Measurements from ENCODE around the gene ITM2B.
A peak's percentile ranks its signal among the peaks of the same experiment; 100 is the strongest.
"Not testable (repeated sequence)": the region's sequence is repeated elsewhere in the genome, so short reads cannot be mapped to it uniquely, and the experiment has no call there.

ITM2B gene

DNA sequence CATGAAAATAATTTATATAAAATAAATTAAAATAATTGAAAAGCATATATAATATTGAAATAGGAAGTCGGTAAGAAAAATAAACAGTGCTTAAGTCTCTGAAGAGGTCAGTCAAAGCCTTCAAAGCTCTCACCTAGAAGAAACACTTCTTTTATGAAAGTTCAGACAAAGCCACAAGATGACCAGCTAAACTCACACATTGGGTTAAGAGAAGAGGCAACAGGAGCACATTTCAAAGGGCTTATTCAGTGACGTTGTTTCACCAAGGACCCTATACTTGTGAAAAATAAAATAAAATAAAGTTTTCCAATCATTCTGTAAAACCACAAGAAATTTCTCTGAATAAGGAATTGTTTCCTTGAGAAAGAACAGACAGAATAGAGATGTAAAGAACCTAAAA lies 2.5 kb upstream of the ITM2B start:
- H3K27ac ChIP-seq (ENCODE audit: low read depth, low read length), result no peak overlapping the region; the same call in 1 of the 2 replicates
- peaks cover 24% of the 10 kb centered on the region for H3K79me2 ChIP-seq (ENCODE audit: control insufficient read depth, insufficient read depth, low read length, unreplicated experiment)
- no peaks in the 10 kb centered on the region for H3K27me3 ChIP-seq (ENCODE audit: insufficient read depth, low read length)
- peaks cover 11% of the 10 kb centered on the region for H3K4me1 ChIP-seq (ENCODE audit: control insufficient read depth, insufficient read depth, low read length, unreplicated experiment)
- peak overlapping the region; percentile 37 for H2AFZ ChIP-seq (ENCODE audit: low read length, unreplicated experiment)
- no peak overlapping the region for H3K4me3 ChIP-seq (ENCODE audit: low read depth, low read length)
- no peaks in the 10 kb centered on the region for H3K36me3 ChIP-seq (ENCODE audit: insufficient read depth, low read length)

DNA sequence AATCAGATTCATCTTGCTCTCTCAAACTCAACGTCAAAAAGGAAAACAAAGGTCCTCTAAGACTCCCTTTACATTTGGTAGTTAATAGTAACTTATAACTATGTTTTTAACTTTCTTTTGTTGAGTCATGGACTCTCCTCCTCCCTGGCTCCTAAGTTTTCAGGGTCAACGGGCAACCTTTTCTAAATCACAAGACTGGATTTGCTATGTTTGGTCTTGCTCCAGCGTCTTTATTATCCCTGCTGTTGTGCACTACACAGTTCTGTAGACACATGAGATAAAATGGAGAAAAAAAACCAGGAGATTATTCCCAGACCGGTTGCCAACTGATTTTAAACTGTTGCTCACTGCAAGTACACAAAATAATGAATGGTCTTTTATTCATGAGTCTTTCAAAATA lies 1.9 kb upstream of the ITM2B start:
- H3K27me3 ChIP-seq (ENCODE audit: insufficient read depth, low read length), result no peaks in the 10 kb centered on the region
- peak overlapping the region; percentile 37 for H2AFZ ChIP-seq (ENCODE audit: low read length, unreplicated experiment)
- no peak overlapping the region; the same call in 1 of the 2 replicates for H3K27ac ChIP-seq (ENCODE audit: low read depth, low read length)
- peaks cover 29% of the 10 kb centered on the region for H3K79me2 ChIP-seq (ENCODE audit: control insufficient read depth, insufficient read depth, low read length, unreplicated experiment)
- H3K4me1 ChIP-seq (ENCODE audit: control insufficient read depth, insufficient read depth, low read length, unreplicated experiment), result peaks cover 16% of the 10 kb centered on the region
- no peaks in the 10 kb centered on the region for H3K36me3 ChIP-seq (ENCODE audit: insufficient read depth, low read length)
- H3K4me3 ChIP-seq (ENCODE audit: low read depth, low read length), result no peak overlapping the region

GRCh38 chr13:48231933-48232332 lies 1.1 kb upstream of the ITM2B start:
- Histone ChIP-seq H3K79me2 (ENCODE audit: control insufficient read depth, insufficient read depth, low read length, unreplicated experiment) (peaks cover 38% of the 10 kb centered on the region), H3K4me1 (ENCODE audit: control insufficient read depth, insufficient read depth, low read length, unreplicated experiment) (peaks cover 25% of the 10 kb centered on the region), H3K27me3 (ENCODE audit: insufficient read depth, low read length) (no peaks in the 10 kb centered on the region), H3K36me3 (ENCODE audit: insufficient read depth, low read length) (no peaks in the 10 kb centered on the region), H3K27ac (ENCODE audit: low read depth, low read length) (no peak overlapping the region), H2AFZ (ENCODE audit: low read length, unreplicated experiment) (peak overlapping the region; percentile 37), H3K4me3 (ENCODE audit: low read depth, low read length) (no peak overlapping the region)

DNA sequence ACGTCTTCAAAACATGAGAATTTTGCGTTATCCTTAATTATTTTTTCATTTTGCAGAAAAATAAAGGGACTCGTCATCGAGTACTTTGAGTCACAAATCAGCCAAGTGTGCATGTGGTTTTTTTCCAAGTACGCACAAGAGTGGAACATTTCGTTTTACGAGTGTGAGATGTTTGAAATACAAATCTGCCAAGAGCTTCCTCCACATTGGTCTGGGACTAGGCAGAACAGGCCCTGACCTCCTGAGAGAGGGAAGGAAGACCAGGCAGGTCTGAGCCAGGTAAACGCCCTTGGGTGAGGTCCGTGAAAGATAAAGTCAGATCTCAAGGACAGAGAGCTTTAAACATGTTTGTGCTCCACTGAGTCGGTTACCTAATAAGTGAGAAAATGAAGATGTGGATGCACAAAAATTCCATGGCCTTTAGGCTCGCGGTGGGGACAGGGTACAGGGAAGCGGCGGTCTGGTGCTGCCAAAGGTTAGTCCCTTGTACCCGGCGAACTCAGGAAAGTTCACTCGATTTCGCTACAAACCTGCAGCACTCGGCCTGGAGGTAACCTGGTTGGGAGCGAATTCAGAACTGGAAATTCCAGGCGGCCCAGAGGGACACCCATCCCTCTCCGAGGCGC lies 473 bp upstream of the ITM2B start:
- H3K27ac ChIP-seq (ENCODE audit: low read depth, low read length), result no peak overlapping the region
- H3K27me3 ChIP-seq (ENCODE audit: insufficient read depth, low read length), result no peaks in the 10 kb centered on the region

DNA sequence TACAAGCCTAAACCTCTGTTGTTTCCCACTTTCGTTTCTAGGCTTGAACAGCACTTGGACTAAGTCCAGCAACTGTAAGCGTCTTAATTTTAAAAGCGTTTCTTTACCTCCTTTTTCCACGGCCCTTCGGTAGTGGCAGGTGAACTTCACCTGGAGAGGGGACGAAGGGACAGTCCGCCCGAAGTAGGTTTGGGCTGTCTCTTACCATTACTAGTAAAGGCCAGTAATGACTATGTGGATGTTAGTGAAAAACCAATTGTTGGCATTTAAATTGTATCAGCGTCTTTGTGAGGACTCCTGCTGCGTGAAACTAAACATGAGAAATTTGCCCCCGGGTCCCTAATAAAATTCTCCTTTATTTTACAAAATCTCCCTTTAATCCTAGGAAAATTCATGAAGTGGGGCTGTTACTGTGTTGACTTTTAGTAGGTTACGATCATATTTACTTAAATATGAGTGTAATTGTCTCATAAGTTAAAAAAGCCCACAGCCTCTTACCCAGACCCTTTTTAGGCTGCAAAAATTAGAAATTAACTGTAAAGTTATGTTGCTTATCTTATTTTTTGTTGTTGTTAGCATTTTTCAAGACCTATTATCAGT lies 983 bp downstream of the ITM2B start:
- Histone ChIP-seq H3K79me2 (ENCODE audit: control insufficient read depth, insufficient read depth, low read length, unreplicated experiment) (peaks cover 57% of the 10 kb centered on the region), H3K4me1 (ENCODE audit: control insufficient read depth, insufficient read depth, low read length, unreplicated experiment) (peaks cover 43% of the 10 kb centered on the region)

More for the DNA sequence above, 473 bp upstream of the ITM2B start:
- Histone ChIP-seq H3K79me2 (ENCODE audit: control insufficient read depth, insufficient read depth, low read length, unreplicated experiment) (peaks cover 44% of the 10 kb centered on the region), H3K36me3 (ENCODE audit: insufficient read depth, low read length) (no peaks in the 10 kb centered on the region), H3K4me3 (ENCODE audit: low read depth, low read length) (peak overlapping the region; percentile 96), H3K4me1 (ENCODE audit: control insufficient read depth, insufficient read depth, low read length, unreplicated experiment) (peaks cover 31% of the 10 kb centered on the region), H2AFZ (ENCODE audit: low read length, unreplicated experiment) (peak overlapping the region; percentile 91)

DNA sequence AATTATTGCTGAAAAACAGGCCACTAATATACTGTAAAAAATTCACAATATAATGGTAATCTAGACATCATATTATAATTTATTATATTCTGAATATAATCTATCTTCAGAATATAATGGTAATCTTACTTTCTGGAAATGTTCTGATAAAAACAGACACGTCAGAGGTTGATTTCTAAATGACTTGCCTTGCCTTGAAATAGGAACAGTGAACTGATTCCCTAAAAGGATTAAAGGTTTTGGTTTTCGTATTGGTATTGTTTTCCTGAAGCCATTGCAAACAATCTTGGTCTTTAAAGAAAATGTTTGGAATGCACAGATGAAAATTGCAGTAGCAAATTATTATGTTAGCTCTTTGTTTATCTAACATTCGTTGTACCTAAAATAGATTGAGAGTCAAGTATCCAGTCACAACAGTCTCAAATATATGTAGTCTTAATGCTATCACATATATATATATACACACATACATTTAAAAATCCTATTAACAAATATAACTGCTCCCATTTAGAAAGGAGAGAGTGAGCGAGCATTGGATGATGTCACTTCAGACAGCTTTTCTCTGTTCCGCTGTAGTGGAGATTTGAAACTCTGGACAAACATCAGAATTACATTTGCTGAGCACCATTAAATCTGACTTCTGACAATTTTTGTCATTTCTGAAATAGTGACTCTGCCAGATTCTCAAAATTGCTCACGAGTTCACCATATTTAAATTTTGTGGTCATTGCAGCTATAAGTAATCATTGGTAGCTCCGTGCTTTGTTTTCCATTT lies 1.7 kb downstream of the ITM2B start:
- H3K27me3 ChIP-seq (ENCODE audit: insufficient read depth, low read length), result no peaks in the 10 kb centered on the region
- H3K4me1 ChIP-seq (ENCODE audit: control insufficient read depth, insufficient read depth, low read length, unreplicated experiment), result peaks cover 43% of the 10 kb centered on the region
- H3K4me3 ChIP-seq (ENCODE audit: low read depth, low read length), result peak overlapping the region; percentile 96
- no peak overlapping the region for H2AFZ ChIP-seq (ENCODE audit: low read length, unreplicated experiment)
- H3K36me3 ChIP-seq (ENCODE audit: insufficient read depth, low read length), result no peaks in the 10 kb centered on the region
- peak overlapping the region; percentile 71 for H3K27ac ChIP-seq (ENCODE audit: low read depth, low read length)
- peaks cover 65% of the 10 kb centered on the region for H3K79me2 ChIP-seq (ENCODE audit: control insufficient read depth, insufficient read depth, low read length, unreplicated experiment)

More for the DNA sequence above, 983 bp downstream of the ITM2B start:
- H2AFZ ChIP-seq (ENCODE audit: low read length, unreplicated experiment), result peak overlapping the region; percentile 96
- peak overlapping the region; percentile 71 for H3K27ac ChIP-seq (ENCODE audit: low read depth, low read length)
- no peaks in the 10 kb centered on the region for H3K27me3 ChIP-seq (ENCODE audit: insufficient read depth, low read length)
- no peaks in the 10 kb centered on the region for H3K36me3 ChIP-seq (ENCODE audit: insufficient read depth, low read length)
- peak overlapping the region; percentile 96 for H3K4me3 ChIP-seq (ENCODE audit: low read depth, low read length)

DNA sequence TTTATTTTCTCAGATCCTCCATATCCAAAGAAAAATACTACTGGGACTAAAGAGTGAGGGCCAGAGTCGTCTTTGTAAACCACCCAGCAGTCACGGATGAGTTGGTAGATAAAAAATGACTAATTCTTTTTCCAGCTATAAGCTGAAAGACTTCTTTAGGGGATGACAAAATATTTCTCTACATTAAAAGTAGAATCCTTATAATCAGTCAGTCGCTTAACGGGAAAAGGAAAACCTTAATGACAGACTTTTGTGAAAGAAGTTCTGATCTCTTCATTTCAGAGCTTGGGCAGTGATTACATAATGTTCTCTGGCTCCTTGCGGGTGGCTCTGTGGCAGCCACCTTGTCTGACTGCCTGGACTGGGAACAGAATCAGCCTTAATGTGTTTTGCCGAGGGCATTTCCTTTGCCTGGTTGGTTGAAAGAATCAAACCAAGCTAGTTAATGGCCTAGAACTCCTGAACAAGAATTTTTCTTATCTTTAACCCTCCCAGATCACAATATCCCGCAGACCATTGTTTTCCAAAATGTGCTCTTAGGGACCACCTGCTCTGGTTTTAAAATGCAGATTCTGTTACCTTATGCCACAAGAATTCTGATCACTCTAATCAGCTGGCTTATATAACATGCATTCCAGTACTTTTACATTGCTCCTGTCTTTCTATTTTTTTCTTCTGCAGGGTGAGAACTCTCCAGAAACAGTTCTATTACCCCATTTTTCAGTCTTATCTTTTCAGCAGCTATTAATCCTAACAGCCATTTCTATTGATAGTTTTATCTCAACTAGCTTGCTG lies 2.5 kb downstream of the ITM2B start:
- Histone ChIP-seq H3K79me2 (ENCODE audit: control insufficient read depth, insufficient read depth, low read length, unreplicated experiment) (peaks cover 73% of the 10 kb centered on the region), H3K4me3 (ENCODE audit: low read depth, low read length) (peak overlapping the region; percentile 96), H3K27ac (ENCODE audit: low read depth, low read length) (peak overlapping the region; percentile 71), H3K36me3 (ENCODE audit: insufficient read depth, low read length) (no peaks in the 10 kb centered on the region), H2AFZ (ENCODE audit: low read length, unreplicated experiment) (no peak overlapping the region), H3K4me1 (ENCODE audit: control insufficient read depth, insufficient read depth, low read length, unreplicated experiment) (peaks cover 43% of the 10 kb centered on the region), H3K27me3 (ENCODE audit: insufficient read depth, low read length) (no peaks in the 10 kb centered on the region)

DNA sequence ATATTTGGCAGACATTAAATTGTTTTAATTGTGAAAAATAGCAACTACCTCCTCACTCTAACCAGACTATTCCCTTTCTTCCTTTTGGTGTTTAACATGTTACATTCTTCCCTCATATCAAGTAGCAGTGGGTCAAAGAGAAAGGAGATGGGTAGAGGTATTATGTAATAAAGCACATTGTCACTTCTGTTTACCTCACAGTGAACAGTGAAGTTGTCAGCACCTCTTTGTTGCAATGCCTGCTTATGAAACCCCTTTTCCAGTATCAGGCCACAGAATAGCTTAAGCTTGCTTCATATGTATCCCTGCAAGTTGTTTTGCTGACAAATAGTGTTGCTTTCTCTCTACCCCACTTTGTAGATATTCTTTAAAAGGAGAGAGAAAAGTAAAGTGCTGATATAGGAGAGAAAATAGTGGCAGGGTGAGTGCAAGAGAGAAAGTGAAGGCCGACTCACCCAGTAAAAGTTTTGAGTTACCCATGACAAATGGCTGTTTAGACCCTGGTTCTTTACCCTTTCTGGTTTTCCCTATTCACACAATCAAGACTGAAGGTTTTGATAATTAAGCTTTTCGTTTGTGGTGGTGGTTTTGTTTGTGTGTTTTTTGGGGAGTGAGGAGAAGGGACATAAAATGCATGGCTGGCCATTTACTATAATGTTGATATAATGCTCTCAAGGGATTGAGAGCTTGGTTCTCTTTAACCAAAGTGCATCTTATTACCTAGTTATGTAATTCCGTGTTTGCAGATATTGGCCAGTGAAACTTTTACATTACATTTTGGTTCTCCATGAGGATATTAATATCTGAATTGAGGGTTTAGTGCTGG lies 3.7 kb downstream of the ITM2B start:
- Histone ChIP-seq H3K27ac (ENCODE audit: low read depth, low read length) (no peak overlapping the region), H3K4me3 (ENCODE audit: low read depth, low read length) (peak overlapping the region; percentile 96), H2AFZ (ENCODE audit: low read length, unreplicated experiment) (no peak overlapping the region), H3K27me3 (ENCODE audit: insufficient read depth, low read length) (no peaks in the 10 kb centered on the region), H3K4me1 (ENCODE audit: control insufficient read depth, insufficient read depth, low read length, unreplicated experiment) (peaks cover 33% of the 10 kb centered on the region), H3K36me3 (ENCODE audit: insufficient read depth, low read length) (no peaks in the 10 kb centered on the region), H3K79me2 (ENCODE audit: control insufficient read depth, insufficient read depth, low read length, unreplicated experiment) (peaks cover 83% of the 10 kb centered on the region)

- not testable (repeated sequence) for H3K36me3 ChIP-seq (ENCODE audit: insufficient read depth, low read length); H3K27ac ChIP-seq (ENCODE audit: low read depth, low read length); H3K27me3 ChIP-seq (ENCODE audit: insufficient read depth, low read length); H2AFZ ChIP-seq (ENCODE audit: low read length, unreplicated experiment); H3K4me3 ChIP-seq (ENCODE audit: low read depth, low read length)
- peaks cover 93% of the 10 kb centered on the region for H3K79me2 ChIP-seq (ENCODE audit: control insufficient read depth, insufficient read depth, low read length, unreplicated experiment)
- peaks cover 33% of the 10 kb centered on the region for H3K4me1 ChIP-seq (ENCODE audit: control insufficient read depth, insufficient read depth, low read length, unreplicated experiment)
Observed at GRCh38 chr13:48239369-48239768, 6.4 kb downstream of the ITM2B start.

GRCh38 chr13:48241651-48242050 lies 8.6 kb downstream of the ITM2B start:
- Histone ChIP-seq H3K79me2 (ENCODE audit: control insufficient read depth, insufficient read depth, low read length, unreplicated experiment) (peaks cover 81% of the 10 kb centered on the region), H3K36me3 (ENCODE audit: insufficient read depth, low read length) (no peaks in the 10 kb centered on the region; the same call in 1 of the 2 replicates), H3K27ac (ENCODE audit: low read depth, low read length) (no peak overlapping the region), H3K27me3 (ENCODE audit: insufficient read depth, low read length) (no peaks in the 10 kb centered on the region), H2AFZ (ENCODE audit: low read length, unreplicated experiment) (no peak overlapping the region), H3K4me1 (ENCODE audit: control insufficient read depth, insufficient read depth, low read length, unreplicated experiment) (peaks cover 21% of the 10 kb centered on the region), H3K4me3 (ENCODE audit: low read depth, low read length) (no peak overlapping the region)
